GM21529 (cell line): ENCODE measurements around the gene ORMDL3.
"Not testable (repeated sequence)": the region's sequence is repeated elsewhere in the genome, so short reads cannot be mapped to it uniquely, and the experiment has no call there.

Source experiments
- ATAC-seq: cut with Tn5 transposase; IDR thresholded peaks from one replicate; pipeline ENCODE4 v1.9.1; 2021; ENCODE audit not compliant: unreplicated experiment

Gene ORMDL3

GRCh38 chr17:39887078-39887477 lies 40.3 kb downstream of the ORMDL3 start:
- no peak for ATAC-seq

- ATAC-seq, result not testable (repeated sequence)
These were observed 41.3 kb downstream of the ORMDL3 start for GRCh38 chr17:39886102-39886501.

- ATAC-seq, result no peak
These were observed 54.6 kb downstream of the ORMDL3 start for GRCh38 chr17:39872751-39873150.

- ATAC-seq, result no peak
These were observed 55.6 kb downstream of the ORMDL3 start for GRCh38 chr17:39871801-39872200.
